Activated CD4-positive, alpha-beta T cell treated with anti-CD3 and anti-CD28 coated beads, Interleukin-2, amount 10 ng/mL, durations not matched to agents 24 days and 14 days (primary cell): Measurements from ENCODE around the gene SCN3B. TPM values are rescaled to one million over a fixed set of nuclear protein-coding genes. Genes with fewer than 3 reads are reported as not detected.

Source experiments
- DNase-seq: peaks from one replicate; pipeline ENCODE4 v3.0.0; 2022
- H3K27ac Mint-ChIP-seq: one replicate; pipeline ENCODE4 v1.8.0; 2022; ENCODE audit warnings: mild to moderate bottlenecking, mixed read lengths
- H3K27me3 Mint-ChIP-seq: one replicate; pipeline ENCODE4 v1.8.0; 2022; ENCODE audit warnings: mixed read lengths
- H3K36me3 Mint-ChIP-seq: one replicate; pipeline ENCODE4 v1.8.0; 2022; ENCODE audit warnings: low read depth, mild to moderate bottlenecking, mixed read lengths
- H3K4me1 Mint-ChIP-seq: one replicate; pipeline ENCODE4 v1.8.0; 2021; ENCODE audit warnings: mixed read lengths
- H3K4me3 Mint-ChIP-seq: one replicate; pipeline ENCODE4 v1.8.0; 2022; ENCODE audit warnings: mild to moderate bottlenecking, moderate library complexity, mixed read lengths
- H3K9me3 Mint-ChIP-seq: one replicate; pipeline ENCODE4 v1.8.0; 2021; ENCODE audit warnings: mixed read lengths
- intact Hi-C: fragments of 100-400 bp; cut with micrococcal nuclease; formaldehyde crosslinking; loops from one replicate; pipeline ENCODE4 v1.15.1; 2023
- total RNA-seq: library from RNA; stranded (reverse); gene quantifications from 2 replicates; pipeline ENCODE4 v1.2.3, GENCODE V29; 2022

SCN3B gene
- total RNA-seq, 1 donor from 2014 or later, result not detected

DNA sequence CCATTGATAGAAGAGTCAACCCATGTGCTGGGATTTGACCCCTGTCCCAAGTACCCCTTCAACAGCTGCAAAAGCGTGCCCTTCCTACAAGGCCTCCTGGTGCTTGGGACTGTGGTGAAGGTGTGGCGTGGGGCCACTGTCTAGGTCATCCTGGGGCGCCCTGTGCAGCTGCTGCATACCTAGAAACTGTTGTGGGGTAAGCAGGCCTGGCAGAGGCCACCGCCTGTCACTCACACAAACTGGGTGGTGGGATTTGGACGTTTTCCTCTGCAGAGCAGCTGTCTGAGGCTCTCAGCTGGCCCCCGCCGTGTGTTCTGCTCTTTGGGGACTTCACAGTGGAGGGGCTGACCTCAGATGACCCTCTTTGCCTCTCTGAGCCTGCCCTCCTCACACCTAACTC, 69.7 kb downstream of the SCN3B start:
- intact Hi-C loops, result no loop called here
- Mint-ChIP-seq H3K36me3 (peaks cover 32% of the 10 kb centered on the region), H3K4me1 (peaks cover 14% of the 10 kb centered on the region), H3K4me3 (no peak overlapping the region), H3K27me3 (no peaks in the 10 kb centered on the region), H3K27ac (no peak overlapping the region), H3K9me3 (no peaks in the 10 kb centered on the region)
- no peak for DNase-seq

- no peak for DNase-seq
- H3K9me3 Mint-ChIP-seq, result no peaks in the 10 kb centered on the region
- H3K36me3 Mint-ChIP-seq, result peaks cover 34% of the 10 kb centered on the region
- H3K27me3 Mint-ChIP-seq, result no peaks in the 10 kb centered on the region
- intact Hi-C loops, result no loop called here
- no peak overlapping the region for H3K4me3 Mint-ChIP-seq
- H3K27ac Mint-ChIP-seq, result no peak overlapping the region
- H3K4me1 Mint-ChIP-seq, result peaks cover 14% of the 10 kb centered on the region
These were observed 70.2 kb downstream of the SCN3B start for GRCh38 chr11:123584186-123584585.

GRCh38 chr11:123582992-123583504, 71.4 kb downstream of the SCN3B start:
- no peak overlapping the region for H3K27ac Mint-ChIP-seq
- no peaks in the 10 kb centered on the region for H3K27me3 Mint-ChIP-seq
- H3K4me1 Mint-ChIP-seq, result peaks cover 16% of the 10 kb centered on the region
- H3K9me3 Mint-ChIP-seq, result no peaks in the 10 kb centered on the region
- peaks cover 35% of the 10 kb centered on the region for H3K36me3 Mint-ChIP-seq
- H3K4me3 Mint-ChIP-seq, result no peak overlapping the region
- intact Hi-C loops, result no loop called here
- DNase-seq, result no peak

GRCh38 chr11:123581651-123582399, 72.6 kb downstream of the SCN3B start:
- peaks cover 16% of the 10 kb centered on the region for H3K4me1 Mint-ChIP-seq
- no peak overlapping the region for H3K4me3 Mint-ChIP-seq
- no peaks in the 10 kb centered on the region for H3K9me3 Mint-ChIP-seq
- H3K36me3 Mint-ChIP-seq, result peaks cover 37% of the 10 kb centered on the region
- H3K27ac Mint-ChIP-seq, result no peak overlapping the region
- no peaks in the 10 kb centered on the region for H3K27me3 Mint-ChIP-seq
- DNase-seq, result no peak
- intact Hi-C loops, result no loop called here

DNA sequence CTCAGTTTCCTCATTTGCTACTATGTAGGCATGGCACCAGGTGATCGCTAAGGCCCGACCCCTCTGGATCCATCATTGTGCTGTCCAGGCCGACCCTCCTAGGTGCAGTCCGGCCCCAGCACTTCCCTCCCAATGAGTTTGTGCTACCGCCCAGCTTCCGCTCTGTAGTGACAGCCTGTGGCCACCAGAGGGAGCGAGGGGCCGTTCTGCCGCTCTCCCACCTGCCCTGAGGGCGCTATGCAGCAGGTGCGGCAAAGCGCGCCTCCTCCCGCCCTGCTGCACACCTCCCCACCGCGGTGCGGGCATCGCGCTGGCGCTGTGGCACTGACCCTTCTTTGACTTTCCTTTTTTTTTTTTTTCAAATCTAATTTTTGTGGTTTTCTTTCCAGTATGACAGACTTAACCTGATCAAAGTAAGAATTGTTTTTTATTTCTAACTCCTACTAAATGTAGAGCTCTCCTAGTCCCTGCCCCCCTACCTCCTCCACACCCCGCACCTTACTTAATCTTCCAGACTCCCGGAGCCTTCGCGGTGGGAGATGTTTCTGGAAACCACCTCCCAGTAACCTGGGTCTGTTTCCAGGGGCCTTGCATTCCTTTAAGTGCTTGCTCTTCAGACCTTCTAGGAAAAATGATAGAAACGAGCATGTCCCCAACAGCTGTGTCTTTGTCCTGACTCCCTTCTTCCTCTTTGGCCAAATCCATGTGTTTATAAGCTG, 73.7 kb downstream of the SCN3B start:
- H3K27ac Mint-ChIP-seq, result peak overlapping the region; percentile 53
- H3K9me3 Mint-ChIP-seq, result no peaks in the 10 kb centered on the region
- no peak overlapping the region for H3K4me3 Mint-ChIP-seq
- no peaks in the 10 kb centered on the region for H3K27me3 Mint-ChIP-seq
- peaks cover 19% of the 10 kb centered on the region for H3K4me1 Mint-ChIP-seq
- peaks cover 32% of the 10 kb centered on the region for H3K36me3 Mint-ChIP-seq
- DNase-seq, result peak; percentile 91
- intact Hi-C loops, result loop anchor here (1.0 kb wide), 1 partner anchor 127 kb away; no protein-coding TSS in a partner anchor

DNA sequence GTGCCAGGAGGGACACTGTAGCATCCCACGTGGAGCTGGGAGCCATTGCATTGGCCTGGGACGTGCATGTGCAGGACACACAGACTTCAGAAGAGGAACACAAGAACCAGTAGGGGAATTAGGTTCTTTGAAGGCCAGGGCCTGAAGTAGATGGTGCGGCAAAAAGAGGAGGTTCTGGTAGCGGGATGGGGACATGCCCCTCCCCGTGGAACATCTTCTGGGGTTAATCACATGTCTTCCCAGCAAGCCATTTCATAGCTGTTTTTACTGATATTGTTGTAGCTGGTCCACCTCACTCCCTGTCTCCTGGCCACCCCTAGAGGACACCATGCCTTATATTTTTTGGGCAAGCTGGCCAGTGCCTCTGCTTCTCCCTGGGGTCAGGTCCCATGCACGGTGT, 74.3 kb downstream of the SCN3B start:
- Mint-ChIP-seq H3K9me3 (no peaks in the 10 kb centered on the region), H3K36me3 (peaks cover 31% of the 10 kb centered on the region), H3K27ac (no peak overlapping the region), H3K27me3 (no peaks in the 10 kb centered on the region), H3K4me1 (peaks cover 21% of the 10 kb centered on the region), H3K4me3 (no peak overlapping the region)
- DNase-seq, result no peak
- intact Hi-C loops, result loop anchor here (1.0 kb wide), 1 partner anchor 127 kb away; no protein-coding TSS in a partner anchor

GRCh38 chr11:123579482-123579812, 75.0 kb downstream of the SCN3B start:
- no peaks in the 10 kb centered on the region for H3K9me3 Mint-ChIP-seq
- H3K27me3 Mint-ChIP-seq, result no peaks in the 10 kb centered on the region
- H3K36me3 Mint-ChIP-seq, result peaks cover 31% of the 10 kb centered on the region
- no peak overlapping the region for H3K4me3 Mint-ChIP-seq
- no peak for DNase-seq
- H3K4me1 Mint-ChIP-seq, result peaks cover 27% of the 10 kb centered on the region
- intact Hi-C loops, result no loop called here
- no peak overlapping the region for H3K27ac Mint-ChIP-seq

Other genes starting within 250 kb of the SCN3B start
- gene GRAMD1B, start 224.4 kb downstream of the SCN3B start, total RNA-seq, result 117 TPM in 2 replicates
- 22.6 and 22.9 TPM in 2 replicates for gene ZNF202, start 87.0 kb upstream of the SCN3B start, total RNA-seq
- gene OR6X1, start 99.9 kb upstream of the SCN3B start, total RNA-seq, result not detected in 2 replicates
- not detected in 2 replicates for gene OR6M1, start 151.7 kb upstream of the SCN3B start, total RNA-seq
- gene TMEM225, start 231.0 kb upstream of the SCN3B start, total RNA-seq, result not detected in 2 replicates
- not detected in 2 replicates for gene OR8D4, start 247.5 kb upstream of the SCN3B start, total RNA-seq